HCT116 (cell line): ENCODE data around the gene KLHL40. TPM values are rescaled to one million over a fixed set of nuclear protein-coding genes. Genes with fewer than 3 reads are reported as not detected.
A peak's percentile ranks its signal among the peaks of the same experiment; 100 is the strongest.

Experiments
- ATAC-seq: fragments of 200-7000 bp; cut with Tn5 transposase; 2 replicates; pipeline ENCODE4 v1.9.1; 2020; ENCODE audit warnings: mild to moderate bottlenecking, moderate library complexity
- BruUV-seq: library from RNA; stranded (reverse); fragments of 400-500 nt; replicated peaks from 2 replicates; lab custom pipeline; 2021; lab: Mats Ljungman, UMichigan
- CTCF ChIA-PET: fragments of 300-600 bp; sonication (Branson Sonifier 250); formaldehyde crosslinking; loops from one replicate; lab custom pipeline; 2021; ENCODE audit warnings: antibody characterized with exemption; lab: Charles Lee
- POLR2A ChIA-PET: fragments of 300-600, 350-600 bp; sonication (Branson Sonifier 250); formaldehyde crosslinking; loops from one replicate; lab custom pipeline; 2021; ENCODE audit warnings: antibody characterized with exemption; lab: Charles Lee
- RAD21 ChIA-PET, 2 experiments: fragments of 300-600 bp; sonication (Branson Sonifier 250); formaldehyde crosslinking; loops; one replicate each; lab custom pipeline; 2023; ENCODE audit warnings: low total read pairs in 2 of 2; ENCODE audit not compliant: uncharacterized antibody in 2 of 2, unreplicated experiment in 2 of 2, low non-redundant PET in 1 of 2; lab: Charles Lee
- DNase-seq: peaks from one replicate; pipeline ENCODE4 v3.0.0-alpha.2; 2010; ENCODE audit warnings: low read depth, low spot score
- H2AFZ ChIP-seq: fragments of 200-600 bp; shearing (Covaris generic), sonication (generic); 2 replicates; pipeline ENCODE4 v1.6.1; 2017; ENCODE audit warnings: low read depth, mixed run types, mixed read lengths, antibody characterized with exemption, low read length; ENCODE audit not compliant: poor library complexity, severe bottlenecking
- H3K27ac ChIP-seq: 2 replicates; pipeline ENCODE4 v1.5.1; 2012; ENCODE audit warnings: low read depth, low read length
- H3K27me3 ChIP-seq: fragments of 200-600 bp; sonication (generic); 2 replicates; pipeline ENCODE4 v1.6.1; 2016; ENCODE audit warnings: mixed run types, low read length, mixed read lengths; ENCODE audit not compliant: insufficient read depth
- H3K36me3 ChIP-seq, 2 experiments: fragments of 200-500 bp in 1 of 2; fragments of 200-600 bp in 1 of 2; sonication (Bioruptor generic) in 1 of 2; sonication (generic) in 1 of 2; 2 replicates each; pipeline versions ENCODE4 v1.5.1 to v1.6.1; 2014 to 2016; ENCODE audit warnings: low read length in 2 of 2, inconsistent platforms in 1 of 2, mixed read lengths in 1 of 2, mixed run types in 1 of 2; ENCODE audit not compliant: insufficient read depth in 2 of 2, control insufficient read depth in 1 of 2
- H3K4me1 ChIP-seq, 2 experiments: fragments of 200-600 bp in 1 of 2; sonication (generic) in 1 of 2; 2 replicates each; pipeline versions ENCODE4 v1.5.1 to v1.6.1; 2012 to 2017; ENCODE audit warnings: low read length in 2 of 2, inconsistent platforms in 1 of 2, mild to moderate bottlenecking in 1 of 2, mixed read lengths in 1 of 2, mixed run types in 1 of 2, moderate library complexity in 1 of 2; ENCODE audit not compliant: insufficient read depth in 2 of 2, control insufficient read depth in 1 of 2
- H3K4me2 ChIP-seq: fragments of 200-600 bp; sonication (generic); 2 replicates; pipeline ENCODE4 v1.6.1; 2017; ENCODE audit warnings: mixed run types, low read length, mixed read lengths
- H3K4me3 ChIP-seq, 2 experiments: fragments of 200-600 bp in 1 of 2; sonication (generic) in 1 of 2; replicated peaks in 1 of 2; 2 replicates each; pipeline ENCODE4 v1.5.1; 2011 to 2016; ENCODE audit warnings: low read length in 2 of 2, control low read depth in 1 of 2, low read depth in 1 of 2, mild to moderate bottlenecking in 1 of 2, mixed read lengths in 1 of 2, mixed run types in 1 of 2
- H3K79me2 ChIP-seq: fragments of 200-600 bp; sonication (generic); 2 replicates; pipeline ENCODE4 v1.6.1; 2017; ENCODE audit warnings: mild to moderate bottlenecking, mixed run types, low read length, moderate library complexity, mixed read lengths; ENCODE audit not compliant: insufficient read depth
- H3K9ac ChIP-seq: fragments of 200-600 bp; sonication (generic); 2 replicates; pipeline ENCODE4 v1.6.1; 2016; ENCODE audit warnings: low read length, mixed read lengths
- H3K9me2 ChIP-seq: fragments of 200-600 bp; sonication (generic), shearing (Covaris generic); 2 replicates; pipeline ENCODE4 v1.6.1; 2017; ENCODE audit warnings: mixed run types, mild to moderate bottlenecking, moderate library complexity; ENCODE audit not compliant: insufficient read depth
- H3K9me3 ChIP-seq, 2 experiments: fragments of 200-500 bp in 1 of 2; fragments of 200-600 bp in 1 of 2; sonication (Bioruptor generic) in 1 of 2; sonication (generic) in 1 of 2; 2 replicates each; pipeline ENCODE4 v1.6.1; 2014 to 2017; ENCODE audit warnings: low read length in 2 of 2, mixed read lengths in 2 of 2, inconsistent platforms in 1 of 2, low read depth in 1 of 2, mild to moderate bottlenecking in 1 of 2, mixed run types in 1 of 2, moderate library complexity in 1 of 2; ENCODE audit not compliant: control insufficient read depth in 1 of 2, insufficient read depth in 1 of 2
- H4K20me1 ChIP-seq: fragments of 200-600 bp; sonication (generic), shearing (Covaris generic); 2 replicates; pipeline ENCODE4 v1.6.1; 2017; ENCODE audit warnings: mixed run types, mild to moderate bottlenecking, moderate library complexity; ENCODE audit not compliant: insufficient read depth
- CTCF ChIP-seq, 3 experiments: fragments of 200-600 bp in 1 of 3; sonication (generic) in 1 of 3; IDR thresholded peaks in 2 of 3; conservative IDR thresholded peaks in 1 of 3; 2 replicates each; pipeline ENCODE4 v1.5.1; 2012 to 2017; ENCODE audit warnings: low read depth in 2 of 3, low read length in 2 of 3, antibody characterized with exemption in 1 of 3, borderline replicate concordance in 1 of 3, control low read depth in 1 of 3, mild to moderate bottlenecking in 1 of 3, mixed read lengths in 1 of 3, mixed run types in 1 of 3, moderate library complexity in 1 of 3; ENCODE audit not compliant: insufficient read depth in 1 of 3
- EZH2 ChIP-seq: fragments of 200-600 bp; sonication (generic); IDR thresholded peaks from 2 replicates; pipeline ENCODE4 v1.6.1; 2017; ENCODE audit warnings: antibody characterized with exemption, mixed run types
- EZH2phosphoT487 ChIP-seq: fragments of 200-600 bp; IDR thresholded peaks from 2 replicates; pipeline ENCODE4 v1.6.1; 2018; ENCODE audit warnings: antibody characterized with exemption, borderline replicate concordance
- POLR2AphosphoS5 ChIP-seq: IDR thresholded peaks from 2 replicates; pipeline ENCODE4 v1.6.1; 2011; ENCODE audit warnings: mild to moderate bottlenecking, low read depth, low read length, moderate library complexity
- SIN3A ChIP-seq: IDR thresholded peaks from 2 replicates; pipeline ENCODE4 v1.6.1; 2012; ENCODE audit warnings: low read depth
- SP1 ChIP-seq: IDR thresholded peaks from 2 replicates; pipeline ENCODE4 v1.6.1; 2012; ENCODE audit warnings: low read depth
- YY1 ChIP-seq: IDR thresholded peaks from 2 replicates; pipeline ENCODE4 v1.6.1; 2011; ENCODE audit warnings: low read length, low read depth, moderate library complexity, mild to moderate bottlenecking; ENCODE audit not compliant: insufficient replicate concordance; ENCODE audit errors: extremely low read depth
- ZFX ChIP-seq: fragments of 450-650 bp; IDR thresholded peaks from 2 replicates; pipeline ENCODE4 v1.6.1; 2017
- intact Hi-C: fragments of 100-400 bp; cut with micrococcal nuclease; formaldehyde crosslinking; loops from 2 replicates; pipeline ENCODE4 v1.10.0; 2022
- total RNA-seq: library from RNA; stranded (reverse); gene quantifications from one replicate; pipeline ENCODE4 v1.2.1, GENCODE V29; 2021; ENCODE audit not compliant: unreplicated experiment

KLHL40 gene
- total RNA-seq, 1 experiment from 2014 or later: not detected

GRCh38 chr3:42732196-42732828 lies 47.0 kb downstream of the KLHL40 start:
- H3K79me2 ChIP-seq: no peaks in the 10 kb centered on the region
- RAD21 ChIA-PET: no interaction called here
- no peak overlapping the region for H3K4me3 ChIP-seq
- no peaks in the 10 kb centered on the region for H3K36me3 ChIP-seq
- intact Hi-C loops: no loop called here
- H2AFZ ChIP-seq: no peak overlapping the region
- H3K27me3 ChIP-seq: no peaks in the 10 kb centered on the region
- H3K27ac ChIP-seq: no peak overlapping the region
- CTCF ChIA-PET: no interaction called here
- no peaks in the 10 kb centered on the region for H4K20me1 ChIP-seq
- no peak for TF ChIP-seq EZH2phosphoT487
- no peak for TF ChIP-seq POLR2AphosphoS5
- H3K9ac ChIP-seq: no peak overlapping the region
- H3K9me3 ChIP-seq: no peaks in the 10 kb centered on the region; a peak in 1 of 4 replicates
- H3K9me2 ChIP-seq: no peaks in the 10 kb centered on the region
- no peak for DNase-seq
- H3K4me2 ChIP-seq: no peak overlapping the region
- no peak for ATAC-seq
- POLR2A ChIA-PET: no interaction called here
- H3K4me1 ChIP-seq: no peaks in the 10 kb centered on the region
- BruUV-seq: no TSS peak

- TF ChIP-seq SP1: no peak
- no peak for TF ChIP-seq EZH2
- TF ChIP-seq ZFX: no peak
- no peak for TF ChIP-seq SIN3A
- TF ChIP-seq CTCF (IDR thresholded peaks at IDR 0.05 in 2 of 3, conservative IDR thresholded peaks at IDR 0.05 in 1 of 3; ENCODE audit: borderline replicate concordance in 1 of 3, insufficient read depth in 1 of 3, low read depth in 2 of 3, low read length in 2 of 3): peak in 2 of 3 experiments; percentile 26 to 35; a peak in 4 of 6 replicates
- TF ChIP-seq YY1: no peak
- no peak for DNase-seq
- BruUV-seq: no TSS peak
- RAD21 ChIA-PET: no interaction called here
- Histone ChIP-seq H3K4me2 (no peak overlapping the region), H3K27ac (no peak overlapping the region), H3K4me3 (no peak overlapping the region), H3K36me3 (no peaks in the 10 kb centered on the region), H3K27me3 (no peaks in the 10 kb centered on the region), H2AFZ (no peak overlapping the region), H3K9ac (no peak overlapping the region), H3K9me2 (no peaks in the 10 kb centered on the region), H3K4me1 (no peaks in the 10 kb centered on the region), H3K9me3 (no peaks in the 10 kb centered on the region; a peak in 1 of 4 replicates), H3K79me2 (no peaks in the 10 kb centered on the region), H4K20me1 (no peaks in the 10 kb centered on the region)
- ATAC-seq: peak; percentile 73
- POLR2A ChIA-PET: no interaction called here
- intact Hi-C loops: no loop called here
- CTCF ChIA-PET: interaction anchor here (0.6 kb wide), 1 partner anchor 11 kb away, joined by 3 read pairs; no protein-coding TSS in a partner anchor
These were observed 47.6 kb downstream of the KLHL40 start for GRCh38 chr3:42732829-42733459.
